HG03575 (cell line): ENCODE data around the gene NOS1AP.

ENCODE experiments used
- ATAC-seq: cut with Tn5 transposase; IDR thresholded peaks from one replicate; pipeline ENCODE4 v1.9.1; 2021; ENCODE audit not compliant: unreplicated experiment, insufficient number of reproducible peaks, low FRiP score; ENCODE audit errors: extremely low read depth

NOS1AP gene

GRCh38 chr1:162083273-162083672, 13.8 kb downstream of the NOS1AP start:
- no peak for ATAC-seq

GRCh38 chr1:162085991-162086390, 16.5 kb downstream of the NOS1AP start:
- no peak for ATAC-seq

- no peak for ATAC-seq
Observed at GRCh38 chr1:162087111-162087510, 17.6 kb downstream of the NOS1AP start.

GRCh38 chr1:162087574-162087973, 18.1 kb downstream of the NOS1AP start:
- ATAC-seq: no peak

- no peak for ATAC-seq
Observed at GRCh38 chr1:162088281-162088969, 18.9 kb downstream of the NOS1AP start.

GRCh38 chr1:162089748-162090147, 20.3 kb downstream of the NOS1AP start:
- no peak for ATAC-seq

- ATAC-seq: no peak
Observed at GRCh38 chr1:162090378-162090777, 20.9 kb downstream of the NOS1AP start.

GRCh38 chr1:162091681-162092524, 22.4 kb downstream of the NOS1AP start:
- no peak for ATAC-seq

GRCh38 chr1:162093095-162093494, 23.6 kb downstream of the NOS1AP start:
- ATAC-seq: no peak

- ATAC-seq: no peak
Observed at GRCh38 chr1:162094271-162094670, 24.8 kb downstream of the NOS1AP start.

- ATAC-seq: no peak
Observed at GRCh38 chr1:162094723-162095122, 25.2 kb downstream of the NOS1AP start.

GRCh38 chr1:162107911-162108310, 38.4 kb downstream of the NOS1AP start:
- no peak for ATAC-seq

GRCh38 chr1:162108426-162108825, 38.9 kb downstream of the NOS1AP start:
- no peak for ATAC-seq

GRCh38 chr1:162110910-162111309, 41.4 kb downstream of the NOS1AP start:
- ATAC-seq: no peak

GRCh38 chr1:162111572-162111971, 42.1 kb downstream of the NOS1AP start:
- ATAC-seq: no peak

- no peak for ATAC-seq
Observed at GRCh38 chr1:162113419-162113818, 43.9 kb downstream of the NOS1AP start.

GRCh38 chr1:162117039-162117774, 47.7 kb downstream of the NOS1AP start:
- ATAC-seq: no peak

- no peak for ATAC-seq
Observed at GRCh38 chr1:162118063-162118462, 48.6 kb downstream of the NOS1AP start.

GRCh38 chr1:162128693-162129356, 59.3 kb downstream of the NOS1AP start:
- no peak for ATAC-seq
